SW480 (cell line): ENCODE results near the gene ETV2.
"Not testable (repeated sequence)": the region's sequence is repeated elsewhere in the genome, so short reads cannot be mapped to it uniquely, and the experiment has no call there.

Experiments
- DNase-seq: peaks from one replicate; pipeline ENCODE4 v3.0.0-alpha.2; 2016; ENCODE audit warnings: low spot score

ETV2 gene

GRCh38 chr19:35657904-35658700 lies 16.6 kb downstream of the ETV2 start:
- DNase-seq, result no peak

DNA sequence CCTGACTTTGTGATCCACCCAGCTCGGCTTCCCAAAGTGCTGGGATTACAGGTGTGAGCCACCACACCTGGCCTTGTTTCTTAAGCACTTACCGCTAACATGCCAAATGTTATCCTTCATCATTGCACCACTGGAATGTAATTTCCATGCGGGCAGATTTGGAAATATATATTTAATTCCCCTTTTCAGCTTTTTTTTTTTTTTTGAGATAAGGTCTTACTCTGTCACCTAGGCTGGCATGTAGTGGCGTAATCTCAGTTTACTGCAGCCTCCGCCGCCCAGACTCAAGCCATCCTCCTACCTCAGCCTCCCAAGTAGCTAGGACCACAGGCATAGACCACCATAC lies 20.4 kb downstream of the ETV2 start:
- DNase-seq, result no peak

- DNase-seq, result no peak
These were observed 22.4 kb downstream of the ETV2 start for GRCh38 chr19:35663981-35664380.

- no peak for DNase-seq
These were observed 23.6 kb downstream of the ETV2 start for GRCh38 chr19:35665157-35665556.

DNA sequence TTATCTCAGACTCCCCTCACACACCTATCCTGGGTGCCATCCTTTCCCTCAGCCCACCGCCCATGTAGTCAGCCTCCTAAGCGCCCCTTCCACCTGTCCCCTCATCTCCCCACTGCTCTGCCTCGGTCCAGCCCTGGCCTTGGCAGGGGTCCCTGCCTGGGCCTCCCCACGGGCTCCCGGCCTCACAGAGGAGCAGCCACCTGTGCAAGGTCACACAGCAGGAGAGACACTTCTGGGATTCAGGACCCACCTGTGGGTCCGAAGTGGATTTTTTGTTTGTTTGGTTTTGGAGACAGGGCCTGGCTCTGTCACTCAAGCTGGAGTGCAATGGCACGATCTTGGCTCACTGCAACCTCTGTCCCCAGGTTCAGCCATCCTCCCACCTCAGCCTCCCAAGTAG lies 24.1 kb downstream of the ETV2 start:
- no peak for DNase-seq

- DNase-seq, result no peak
These were observed 24.8 kb downstream of the ETV2 start, which contains the start of gene UPK1A for GRCh38 chr19:35666251-35666913. UPK1A (plus strand) TSS chr19:35666517; CDS start chr19:35666813, 296 bp downstream.

DNA sequence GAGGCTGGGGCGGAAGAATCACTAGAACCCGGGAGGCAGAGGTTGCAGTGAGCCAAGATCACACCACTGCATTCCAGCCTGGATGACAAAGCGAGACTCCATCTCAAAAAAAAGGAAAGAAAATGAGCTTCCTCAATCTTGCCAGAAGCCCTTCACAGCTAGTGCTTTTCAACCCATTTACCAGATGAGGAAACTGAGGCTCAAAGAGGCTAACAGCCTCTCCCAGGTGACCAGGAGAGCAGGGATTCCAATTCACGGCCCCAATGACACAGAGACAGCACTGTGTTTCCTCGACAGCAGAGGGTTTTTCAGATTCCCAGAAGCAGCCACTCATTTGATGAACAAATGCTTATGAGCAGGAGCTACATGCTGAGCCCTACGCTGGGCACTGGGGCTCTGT lies 28.0 kb downstream of the ETV2 start:
- no peak for DNase-seq

DNA sequence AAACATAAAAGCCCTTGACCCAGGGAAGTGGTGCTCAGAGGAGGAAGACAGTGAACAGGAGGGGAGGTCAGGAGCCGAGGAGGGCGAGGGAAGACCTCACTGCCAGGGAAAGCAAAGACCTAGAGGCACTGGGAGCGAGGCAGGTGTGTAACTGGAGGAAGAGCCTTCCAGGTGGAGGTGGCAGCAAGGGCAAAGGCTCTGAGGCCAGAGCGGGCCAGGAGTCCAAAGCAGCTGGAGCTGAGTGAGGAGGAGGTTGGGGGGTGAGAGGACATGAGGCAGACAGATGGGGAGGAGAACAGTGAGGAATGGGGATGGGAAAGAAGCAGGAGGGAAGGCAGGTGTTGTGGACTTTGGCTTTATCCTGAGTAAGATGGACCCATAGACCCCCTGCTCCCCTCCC lies 28.4 kb downstream of the ETV2 start:
- no peak for DNase-seq

DNA sequence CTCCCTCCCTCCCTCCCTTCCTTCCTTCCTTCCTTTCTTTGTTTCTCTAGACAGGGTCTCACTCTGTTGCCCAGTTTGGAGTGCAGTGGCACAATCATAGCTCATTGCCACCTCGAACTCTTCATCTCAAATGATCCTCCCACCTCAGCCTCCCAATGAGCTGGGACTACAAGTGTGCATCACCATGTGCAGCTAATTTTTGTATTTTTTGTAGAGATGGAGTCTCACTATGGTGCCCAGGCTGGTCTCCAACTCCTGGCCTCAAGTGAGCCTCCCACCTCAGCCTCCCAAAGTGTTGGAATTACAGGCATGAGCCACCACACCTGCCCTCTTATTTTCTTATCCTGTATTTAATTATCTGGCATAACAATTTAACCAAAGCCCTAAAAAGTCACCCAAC lies 29.1 kb downstream of the ETV2 start:
- DNase-seq, result no peak

DNA sequence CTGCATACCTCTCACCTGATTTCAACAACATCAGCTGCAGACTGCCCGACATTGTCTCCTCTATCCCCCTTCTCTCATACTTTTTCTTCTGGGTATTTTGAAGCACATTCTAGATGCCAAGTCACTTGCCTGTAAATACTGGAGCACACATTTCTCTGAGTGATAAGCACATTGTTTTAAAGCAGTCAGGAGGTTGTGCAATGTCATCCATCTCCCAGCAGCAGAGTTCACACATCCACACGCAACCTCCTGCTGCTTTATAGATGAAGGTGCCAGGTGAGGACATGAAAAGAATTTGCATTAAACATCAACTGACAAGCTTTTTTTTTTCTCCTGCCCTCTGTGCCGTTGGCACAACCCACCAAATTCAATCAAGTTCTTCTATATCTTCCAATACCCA lies 30.3 kb downstream of the ETV2 start:
- DNase-seq, result peak; percentile 34

- DNase-seq, result peak; percentile 66
These were observed 31.7 kb downstream of the ETV2 start for GRCh38 chr19:35673121-35673804.

GRCh38 chr19:35675589-35676140 lies 34.1 kb downstream of the ETV2 start:
- DNase-seq, result no peak

- no peak for DNase-seq
These were observed 48.3 kb downstream of the ETV2 start for GRCh38 chr19:35689836-35690235.

DNA sequence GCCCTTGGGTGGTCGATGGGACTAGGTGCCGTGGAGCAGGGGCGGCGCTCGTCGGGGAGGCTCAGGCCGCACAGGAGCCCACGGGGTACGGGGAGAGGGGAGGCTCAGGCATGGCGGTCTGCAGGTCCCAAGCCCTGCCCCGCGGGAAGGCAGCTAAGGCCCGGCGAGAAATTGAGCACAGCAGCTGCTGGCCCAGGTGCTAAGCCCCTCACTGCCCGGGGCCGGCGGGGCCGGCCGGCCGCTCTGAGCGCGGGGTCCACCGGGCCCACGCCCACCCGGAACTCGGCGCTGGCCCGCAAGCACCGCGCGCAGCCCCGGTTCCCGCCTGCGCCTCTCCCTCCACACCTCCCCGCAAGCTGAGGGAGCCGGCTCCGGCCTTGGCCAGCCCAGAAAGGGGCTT lies 49.6 kb downstream of the ETV2 start:
- DNase-seq, result not testable (repeated sequence)

GRCh38 chr19:35692010-35692409 lies 50.5 kb downstream of the ETV2 start:
- no peak for DNase-seq

DNA sequence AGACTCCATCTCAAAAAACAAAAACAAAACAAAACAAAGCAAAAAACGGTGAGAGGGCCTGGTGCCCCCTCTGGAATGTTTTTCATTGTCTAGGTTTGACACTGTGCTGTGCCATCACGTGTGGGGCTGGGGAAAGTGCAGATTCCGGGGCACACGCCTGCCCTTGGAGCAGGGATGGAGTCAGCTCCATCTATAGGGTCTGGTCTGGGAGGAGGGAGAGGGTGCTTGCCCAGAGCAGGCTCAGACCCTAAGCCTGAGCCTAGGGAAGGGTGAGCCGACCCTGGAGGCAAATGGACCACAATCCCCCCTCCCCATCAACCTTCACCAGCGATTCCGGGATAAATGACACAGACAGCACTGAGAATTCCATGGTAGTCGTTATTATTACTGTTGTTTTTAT lies 51.9 kb downstream of the ETV2 start:
- no peak for DNase-seq

DNA sequence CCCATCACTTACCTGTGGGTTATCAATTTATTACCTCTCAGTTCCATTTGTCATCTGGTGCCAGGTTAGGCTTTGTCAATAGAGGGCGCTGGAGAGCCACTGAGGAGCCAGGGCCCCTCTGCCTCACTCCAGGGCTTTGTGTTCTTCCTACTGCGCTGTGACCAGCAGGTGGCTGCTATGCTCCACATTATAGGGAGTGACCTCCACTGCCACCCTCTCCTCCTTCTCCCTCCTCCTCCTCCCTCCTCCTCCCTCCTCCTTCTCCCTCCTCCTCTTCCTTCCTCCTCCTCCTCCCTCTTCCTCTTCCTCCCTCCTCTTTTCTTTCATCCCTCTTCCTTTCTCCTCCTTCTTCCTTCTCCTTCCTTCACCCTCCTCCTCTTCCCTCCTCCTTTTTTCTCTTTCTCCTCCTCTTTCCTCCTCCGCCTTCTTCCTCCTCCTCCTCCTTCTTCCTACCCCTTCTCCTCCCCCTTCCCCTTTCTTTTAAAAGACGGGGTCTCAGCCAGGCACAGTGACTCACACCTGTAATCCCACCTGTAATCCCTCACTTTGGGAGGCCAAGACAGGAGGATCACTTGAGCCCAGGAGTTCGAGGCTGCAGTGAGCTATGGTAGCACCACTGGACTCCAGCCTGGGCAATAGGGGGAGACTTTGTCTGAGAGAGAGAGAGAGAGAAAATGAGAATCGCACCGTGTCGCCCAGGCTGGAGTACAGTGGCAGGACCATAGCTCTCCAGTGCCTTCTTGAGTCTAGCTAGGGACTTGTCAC lies 52.5 kb downstream of the ETV2 start:
- DNase-seq, result peak; percentile 92
